Measurements from ENCODE around the gene VSNL1.

Gene VSNL1

GRCh38 chr2:17662723-17663122 is 122.2 kb downstream of the VSNL1 start:
- ChIA-PET CTCF (interaction anchor here (1.5 kb wide), 1 partner anchor 17 kb away, joined by 3 read pairs; no protein-coding TSS in a partner anchor), POLR2A (ENCODE audit: low non-redundant PET) (no interaction called here)
- no peak for DNase-seq (ENCODE audit: low spot score)
- H3K27ac ChIP-seq = no peak overlapping the region
- TF ChIP-seq CTCF (conservative IDR thresholded peaks at IDR 0.05; ENCODE audit: low read depth) = no peak

DNA sequence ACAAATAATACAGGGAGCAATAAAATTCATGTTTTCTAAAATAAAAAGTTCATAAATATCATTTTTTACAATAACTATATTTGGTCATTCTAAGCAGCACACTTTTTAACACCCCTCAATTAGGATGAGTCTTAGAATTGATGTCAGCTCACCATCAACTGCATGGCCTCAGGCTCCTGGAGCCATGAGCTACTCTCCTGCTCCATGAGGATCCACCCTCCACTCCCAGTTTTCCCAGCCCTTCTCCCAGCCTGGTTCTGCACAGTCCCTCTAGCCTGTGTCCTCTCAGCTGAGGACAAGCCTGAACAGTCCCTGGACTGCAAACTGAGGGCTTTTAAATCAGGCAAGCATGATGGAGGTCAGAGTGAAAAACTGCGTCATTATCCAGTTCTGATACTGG is 124.0 kb downstream of the VSNL1 start:
- no peak for DNase-seq (ENCODE audit: low spot score)
- ChIA-PET POLR2A (ENCODE audit: low non-redundant PET) (no interaction called here), CTCF (no interaction called here)
- no peak overlapping the region for H3K27ac ChIP-seq
- no peak for TF ChIP-seq CTCF (conservative IDR thresholded peaks at IDR 0.05; ENCODE audit: low read depth)

DNA sequence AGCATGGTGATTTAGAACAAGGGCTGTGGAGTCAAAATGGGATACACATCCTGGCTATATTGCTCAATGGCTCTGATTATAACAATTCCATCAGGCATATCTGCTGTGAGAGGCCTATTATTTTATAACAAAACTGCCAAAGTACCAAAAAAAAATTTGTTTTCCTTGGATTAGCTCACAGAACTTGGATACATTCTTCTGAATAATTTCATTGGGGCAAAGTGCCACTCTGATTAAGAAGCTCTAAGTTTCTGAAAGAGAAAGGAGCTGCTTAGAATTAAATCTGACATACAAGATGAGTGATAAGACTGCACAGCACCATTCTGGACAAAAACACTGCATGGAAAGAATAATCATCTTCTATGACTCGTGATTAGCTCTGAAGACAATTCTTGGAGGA is 127.4 kb downstream of the VSNL1 start:
- POLR2A ChIA-PET (ENCODE audit: low non-redundant PET) = no interaction called here
- CTCF ChIA-PET = interaction anchor here (0.7 kb wide), 1 partner anchor 616 kb away, joined by 3 read pairs; no protein-coding TSS in a partner anchor
- no peak for TF ChIP-seq CTCF (conservative IDR thresholded peaks at IDR 0.05; ENCODE audit: low read depth)
- no peak for DNase-seq (ENCODE audit: low spot score)
- no peak overlapping the region for H3K27ac ChIP-seq

DNA sequence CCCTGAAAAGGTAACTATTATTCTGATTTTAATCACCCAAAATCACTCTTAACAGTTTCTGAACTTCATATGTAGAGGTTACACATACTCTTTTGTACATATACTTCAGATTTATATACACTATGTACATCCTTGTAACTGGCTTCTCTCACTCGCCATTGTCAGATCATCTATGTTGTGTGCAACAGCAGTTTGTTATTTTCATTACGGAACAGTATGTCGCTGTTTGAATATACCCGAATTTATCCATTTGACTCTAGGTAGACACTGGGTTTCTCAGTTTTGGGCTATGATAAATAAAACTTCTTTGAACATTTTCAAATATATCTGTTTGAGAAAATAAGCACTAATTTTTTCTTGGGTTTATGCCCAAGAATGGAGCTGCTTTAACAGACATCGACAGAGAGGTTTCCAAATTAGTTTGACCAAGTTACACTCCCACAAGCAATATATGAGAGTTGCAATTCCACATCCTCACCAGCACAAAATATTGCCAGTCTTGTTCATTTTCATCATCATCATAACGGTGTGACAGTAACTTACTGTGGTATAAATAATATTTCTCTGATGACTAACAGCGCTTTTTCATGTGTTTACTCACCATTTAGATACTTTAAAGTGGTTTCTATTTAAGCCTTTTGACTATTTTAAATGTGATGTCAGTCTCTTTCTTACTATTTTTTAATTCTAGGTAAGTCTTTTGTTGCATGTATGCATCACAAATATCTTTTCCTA is 132.3 kb downstream of the VSNL1 start:
- peak; percentile 33 for DNase-seq (ENCODE audit: low spot score)
- H3K27ac ChIP-seq = no peak overlapping the region
- POLR2A ChIA-PET (ENCODE audit: low non-redundant PET) = interaction anchor here (0.5 kb wide), 1 partner anchor 47 kb away, joined by 4 read pairs; no protein-coding TSS in a partner anchor
- no peak for TF ChIP-seq CTCF (conservative IDR thresholded peaks at IDR 0.05; ENCODE audit: low read depth)
- CTCF ChIA-PET = no interaction called here

- H3K27ac ChIP-seq = no peak overlapping the region
- ChIA-PET CTCF (no interaction called here), POLR2A (ENCODE audit: low non-redundant PET) (no interaction called here)
These were observed 134.3 kb downstream of the VSNL1 start for GRCh38 chr2:17674817-17675216.

GRCh38 chr2:17680119-17680518 is 139.6 kb downstream of the VSNL1 start:
- ChIA-PET CTCF (no interaction called here), POLR2A (ENCODE audit: low non-redundant PET) (no interaction called here)
- TF ChIP-seq CTCF (conservative IDR thresholded peaks at IDR 0.05; ENCODE audit: low read depth) = no peak
- DNase-seq (ENCODE audit: low spot score) = no peak
- no peak overlapping the region for H3K27ac ChIP-seq

More at GRCh38 chr2:17674817-17675216, 134.3 kb downstream of the VSNL1 start:
- TF ChIP-seq CTCF (conservative IDR thresholded peaks at IDR 0.05; ENCODE audit: low read depth) = no peak
- no peak for DNase-seq (ENCODE audit: low spot score)
